ENCODE data around the gene OR5H2. TPM values are rescaled to one million over a fixed set of nuclear protein-coding genes. Genes with fewer than 3 reads are reported as not detected.
A peak's percentile ranks its signal among the peaks of the same experiment; 100 is the strongest.

OR5H2 gene
- polyA plus RNA-seq, 1 donor (not counting 4 experiments of a cell fraction or from before 2014, with no cell fraction given): not detected

GRCh38 chr3:98328933-98329332 lies 46.6 kb downstream of the OR5H2 start:
- DNase-seq (ENCODE audit: low read depth, low spot score) (no peak), FAIRE-seq (no peak)
- Histone ChIP-seq H3K9me3 (ENCODE audit: control insufficient read depth, low read depth, low read length) (no peaks in the 10 kb centered on the region), H3K4me1 (ENCODE audit: control insufficient read depth, extremely low read depth, insufficient read depth, low read length) (no peaks in the 10 kb centered on the region), H3K9me1 (ENCODE audit: control insufficient read depth, extremely low read depth, insufficient read depth, low read length) (no peaks in the 10 kb centered on the region), H3K27ac (ENCODE audit: control insufficient read depth, insufficient read depth, low read length) (no peak overlapping the region), H4K20me1 (ENCODE audit: control insufficient read depth, extremely low read depth, insufficient read depth, low read length) (no peaks in the 10 kb centered on the region), H3K79me2 (ENCODE audit: control insufficient read depth, insufficient read depth, low read length) (no peaks in the 10 kb centered on the region), H3K4me3 (ENCODE audit: control insufficient read depth in 2 of 3, extremely low read depth in 1 of 3, insufficient read depth in 2 of 3, low read depth in 1 of 3, low read length in 3 of 3) (no peak overlapping the region), H2AFZ (ENCODE audit: control insufficient read depth, low read length) (no peak overlapping the region), H3K4me2 (ENCODE audit: control insufficient read depth, extremely low read depth, insufficient read depth, low read depth, low read length) (no peak overlapping the region), H3K9ac (ENCODE audit: control insufficient read depth, extremely low read depth, insufficient read depth, low read length) (no peak overlapping the region), H3K36me3 (ENCODE audit: control insufficient read depth in 2 of 2, extremely low read depth in 1 of 2, insufficient read depth in 2 of 2, low read length in 2 of 2) (no peaks in the 10 kb centered on the region), H3K27me3 (ENCODE audit: control insufficient read depth, extremely low read depth, insufficient read depth, low read length) (peaks cover 2% of the 10 kb centered on the region)
- TF ChIP-seq CTCF (optimal IDR thresholded peaks at IDR 0.05 in 1 of 3, IDR thresholded peaks at IDR 0.05 in 1 of 3, conservative IDR thresholded peaks at IDR 0.05 in 1 of 3; ENCODE audit: extremely low read depth in 1 of 3, insufficient read depth in 2 of 3, low read length in 3 of 3): no peak
- TF ChIP-seq EZH2 (IDR thresholded peaks at IDR 0.05; ENCODE audit: low read length): no peak
- dilution Hi-C loops (cut with MboI; ENCODE audit: extremely low pct_ligation_motif_present, low sequenced_read_pairs): no loop called here

GRCh38 chr3:98329392-98330124 lies 47.3 kb downstream of the OR5H2 start:
- H3K4me3 ChIP-seq (ENCODE audit: control insufficient read depth in 2 of 3, extremely low read depth in 1 of 3, insufficient read depth in 2 of 3, low read depth in 1 of 3, low read length in 3 of 3): no peak overlapping the region
- TF ChIP-seq EZH2 (IDR thresholded peaks at IDR 0.05; ENCODE audit: low read length) (no peak), CTCF (optimal IDR thresholded peaks at IDR 0.05 in 1 of 3, IDR thresholded peaks at IDR 0.05 in 1 of 3, conservative IDR thresholded peaks at IDR 0.05 in 1 of 3; ENCODE audit: extremely low read depth in 1 of 3, insufficient read depth in 2 of 3, low read length in 3 of 3) (peak; percentile 75 to 81 (median 79))
- no peaks in the 10 kb centered on the region for H3K9me3 ChIP-seq (ENCODE audit: control insufficient read depth, low read depth, low read length)
- no peak for DNase-seq (ENCODE audit: low read depth, low spot score)
- H3K9me1 ChIP-seq (ENCODE audit: control insufficient read depth, extremely low read depth, insufficient read depth, low read length): no peaks in the 10 kb centered on the region
- H2AFZ ChIP-seq (ENCODE audit: control insufficient read depth, low read length): no peak overlapping the region
- no peaks in the 10 kb centered on the region for H3K79me2 ChIP-seq (ENCODE audit: control insufficient read depth, insufficient read depth, low read length)
- H3K4me2 ChIP-seq (ENCODE audit: control insufficient read depth, extremely low read depth, insufficient read depth, low read depth, low read length): no peak overlapping the region
- H4K20me1 ChIP-seq (ENCODE audit: control insufficient read depth, extremely low read depth, insufficient read depth, low read length): no peaks in the 10 kb centered on the region
- H3K36me3 ChIP-seq (ENCODE audit: control insufficient read depth in 2 of 2, extremely low read depth in 1 of 2, insufficient read depth in 2 of 2, low read length in 2 of 2): no peaks in the 10 kb centered on the region
- no peaks in the 10 kb centered on the region for H3K4me1 ChIP-seq (ENCODE audit: control insufficient read depth, extremely low read depth, insufficient read depth, low read length)
- H3K9ac ChIP-seq (ENCODE audit: control insufficient read depth, extremely low read depth, insufficient read depth, low read length): no peak overlapping the region
- dilution Hi-C loops (cut with MboI; ENCODE audit: extremely low pct_ligation_motif_present, low sequenced_read_pairs): no loop called here
- FAIRE-seq: peak; percentile 77
- peaks cover 2% of the 10 kb centered on the region for H3K27me3 ChIP-seq (ENCODE audit: control insufficient read depth, extremely low read depth, insufficient read depth, low read length)
- H3K27ac ChIP-seq (ENCODE audit: control insufficient read depth, insufficient read depth, low read length): no peak overlapping the region
